IMR-90 (cell line): ENCODE results near the gene ZDHHC19. TPM values are rescaled to one million over a fixed set of nuclear protein-coding genes. Genes with fewer than 3 reads are reported as not detected.

Experiments used
- ATAC-seq: fragments of 200-7000 bp; cut with Tn5 transposase; 2 replicates; pipeline ENCODE4 v1.9.1; 2020; ENCODE audit warnings: low read depth, mild to moderate bottlenecking, moderate library complexity
- BruUV-seq: library from RNA; stranded (reverse); fragments of 400-500 nt; replicated peaks from 2 replicates; lab custom pipeline; 2021; lab: Mats Ljungman, UMichigan
- CTCF ChIA-PET: fragments of 300-600 bp; formaldehyde crosslinking; extraction: SDS; loops from one replicate; lab custom pipeline; 2021; ENCODE audit warnings: antibody characterized with exemption; lab: Yijun Ruan, JAX
- POLR2A ChIA-PET: fragments of 300-600 bp; sonication (Branson Sonifier 250); formaldehyde crosslinking; loops from one replicate; lab custom pipeline; 2022; ENCODE audit warnings: antibody characterized with exemption; ENCODE audit not compliant: unreplicated experiment; lab: Charles Lee
- DNase-seq: peaks from one replicate; pipeline ENCODE4 v3.0.0; 2013
- H2AFZ ChIP-seq: replicated peaks from 2 replicates; pipeline ENCODE3; 2013; ENCODE audit warnings: low read length, mild to moderate bottlenecking; ENCODE audit not compliant: poor library complexity
- H2AK5ac ChIP-seq: 2 replicates; pipeline ENCODE4 v1.6.1; 2013; ENCODE audit warnings: low read depth, low read length, inconsistent platforms
- H2AK9ac ChIP-seq: replicated peaks from 2 replicates; pipeline ENCODE3; 2013; ENCODE audit warnings: mild to moderate bottlenecking, low read depth, low read length, moderate library complexity; ENCODE audit not compliant: poor library complexity
- H2BK120ac ChIP-seq: 2 replicates; pipeline ENCODE4 v1.6.1; 2013; ENCODE audit warnings: low read depth, low read length, inconsistent platforms
- H2BK15ac ChIP-seq: 3 replicates; pipeline ENCODE4 v1.6.1; 2013; ENCODE audit warnings: low read depth, low read length, inconsistent platforms
- H2BK20ac ChIP-seq: 2 replicates; pipeline ENCODE4 v1.6.1; 2013; ENCODE audit warnings: low read depth, mild to moderate bottlenecking, inconsistent platforms, low read length, moderate library complexity
- H2BK5ac ChIP-seq: 2 replicates; pipeline ENCODE4 v1.6.1; 2013; ENCODE audit warnings: mild to moderate bottlenecking, low read depth, low read length, inconsistent platforms; ENCODE audit not compliant: poor library complexity, severe bottlenecking
- H3K14ac ChIP-seq: replicated peaks from 2 replicates; pipeline ENCODE4 v1.6.1; 2013; ENCODE audit warnings: low read depth, low read length, inconsistent platforms
- H3K18ac ChIP-seq: 2 replicates; pipeline ENCODE4 v1.6.1; 2013; ENCODE audit warnings: low read depth, low read length, control low read depth
- H3K23ac ChIP-seq: 2 replicates; pipeline ENCODE4 v1.6.1; 2013; ENCODE audit warnings: low read depth, low read length, inconsistent platforms
- H3K27ac ChIP-seq: 2 replicates; pipeline ENCODE4 v1.5.1; 2013; ENCODE audit warnings: mild to moderate bottlenecking, control low read depth, low read length; ENCODE audit not compliant: insufficient read depth
- H3K27me3 ChIP-seq: 2 replicates; pipeline ENCODE4 v1.6.1; 2013; ENCODE audit warnings: low read length; ENCODE audit not compliant: control insufficient read depth, insufficient read depth
- H3K36me3 ChIP-seq: 2 replicates; pipeline ENCODE4 v1.6.1; 2013; ENCODE audit warnings: low read length, mixed read lengths; ENCODE audit not compliant: control insufficient read depth, insufficient read depth
- H3K4ac ChIP-seq: 2 replicates; pipeline ENCODE4 v1.6.1; 2013; ENCODE audit warnings: low read depth, low read length, inconsistent platforms
- H3K4me1 ChIP-seq: 2 replicates; pipeline ENCODE4 v1.6.1; 2013; ENCODE audit warnings: low read length, mixed read lengths; ENCODE audit not compliant: control insufficient read depth, insufficient read depth
- H3K4me2 ChIP-seq: 2 replicates; pipeline ENCODE4 v1.6.1; 2013; ENCODE audit warnings: low read depth, mild to moderate bottlenecking, control low read depth, low read length, moderate library complexity
- H3K4me3 ChIP-seq: 2 replicates; pipeline ENCODE4 v1.5.1; 2013; ENCODE audit warnings: low read depth, mild to moderate bottlenecking, control low read depth, low read length, moderate library complexity; ENCODE audit not compliant: insufficient read depth
- H3K56ac ChIP-seq: 2 replicates; pipeline ENCODE4 v1.6.1; 2013; ENCODE audit warnings: low read length, inconsistent platforms; ENCODE audit not compliant: insufficient read depth; ENCODE audit errors: extremely low read depth
- H3K79me1 ChIP-seq, 2 experiments: 2 replicates each; pipeline ENCODE4 v1.6.1; 2013; ENCODE audit warnings: low read length in 2 of 2, inconsistent platforms in 1 of 2, low read depth in 1 of 2
- H3K9ac ChIP-seq: 2 replicates; pipeline ENCODE4 v1.6.1; 2013; ENCODE audit warnings: low read depth, low read length, control low read depth
- H3K9me1 ChIP-seq: 2 replicates; pipeline ENCODE4 v1.6.1; 2013; ENCODE audit warnings: low read length, inconsistent platforms; ENCODE audit not compliant: insufficient read depth
- H3K9me3 ChIP-seq: 2 replicates; pipeline ENCODE4 v1.6.1; 2013; ENCODE audit warnings: low read length; ENCODE audit not compliant: control insufficient read depth, insufficient read depth
- H4K20me1 ChIP-seq: 2 replicates; pipeline ENCODE4 v1.6.1; 2013; ENCODE audit warnings: low read length, inconsistent platforms; ENCODE audit not compliant: insufficient read depth
- H4K5ac ChIP-seq: 2 replicates; pipeline ENCODE4 v1.6.1; 2013; ENCODE audit warnings: mild to moderate bottlenecking, low read depth, low read length, control low read depth
- H4K8ac ChIP-seq, 2 experiments: 2 replicates each; pipeline ENCODE4 v1.6.1; 2013; ENCODE audit warnings: low read depth in 2 of 2, low read length in 2 of 2, control low read depth in 1 of 2, inconsistent platforms in 1 of 2
- H4K91ac ChIP-seq: 2 replicates; pipeline ENCODE4 v1.6.1; 2013; ENCODE audit warnings: low read depth, low read length, inconsistent platforms; ENCODE audit not compliant: insufficient read depth
- BHLHE40 ChIP-seq: fragments of 150-350 bp; IDR thresholded peaks from 2 replicates; pipeline ENCODE4 v1.6.1; 2016; ENCODE audit warnings: mild to moderate bottlenecking, low read depth, low read length
- CEBPB ChIP-seq: IDR thresholded peaks from 2 replicates; pipeline ENCODE4 v1.6.1; 2012; ENCODE audit warnings: low read depth, low read length, improper control_type of control experiment
- CHD1 ChIP-seq: IDR thresholded peaks from 2 replicates; pipeline ENCODE4 v1.6.1; 2012; ENCODE audit warnings: low read depth, low read length, improper control_type of control experiment
- FOS ChIP-seq: fragments of 150-350 bp; IDR thresholded peaks from 2 replicates; pipeline ENCODE4 v1.6.1; 2016; ENCODE audit warnings: low read depth, low read length
- MAFK ChIP-seq: IDR thresholded peaks from 2 replicates; pipeline ENCODE4 v1.6.1; 2012; ENCODE audit warnings: low read depth, low read length, improper control_type of control experiment
- MAZ ChIP-seq: IDR thresholded peaks from 2 replicates; pipeline ENCODE4 v1.6.1; 2012; ENCODE audit warnings: low read depth, mild to moderate bottlenecking, low read length, improper control_type of control experiment, moderate library complexity, borderline replicate concordance
- POLR2A ChIP-seq: IDR thresholded peaks from 2 replicates; pipeline ENCODE4 v1.6.1; 2012; ENCODE audit warnings: mild to moderate bottlenecking, low read depth, low read length
- RCOR1 ChIP-seq: IDR thresholded peaks from 2 replicates; pipeline ENCODE4 v1.6.1; 2012; ENCODE audit warnings: mild to moderate bottlenecking, low read length, improper control_type of control experiment; ENCODE audit not compliant: insufficient replicate concordance
- RFX5 ChIP-seq: IDR thresholded peaks from 2 replicates; pipeline ENCODE4 v1.8.0; 2012; ENCODE audit warnings: low read depth, mild to moderate bottlenecking, low read length, moderate library complexity
- SMC3 ChIP-seq: fragments of 150-350 bp; IDR thresholded peaks from 2 replicates; pipeline ENCODE4 v1.6.1; 2016; ENCODE audit warnings: low read depth, mild to moderate bottlenecking, antibody characterized with exemption, low read length, moderate library complexity
- WGBS, 2 experiments: methylation state at CpG; one replicate each; pipeline versions ENCODE4 v1.1.5 to v1.1.7; 2013; ENCODE audit warnings: missing lambda C conversion rate in 2 of 2; ENCODE audit not compliant: insufficient read length in 1 of 2; ENCODE audit errors: extremely low coverage in 2 of 2; 5-methylcytosine and 5-hydroxymethylcytosine counted together
- dilution Hi-C: fragments of 300-500 bp; cut with HindIII; formaldehyde crosslinking; loops from one replicate; pipeline ENCODE4 v1.14.3; 2018; ENCODE audit warnings: low sequenced_read_pairs; ENCODE audit not compliant: unreplicated experiment
- in situ Hi-C: fragments of 300-500 bp; cut with MboI; formaldehyde crosslinking; loops from 3 replicates; pipeline ENCODE4 v1.14.3; 2019; ENCODE audit warnings: low sequenced_read_pairs, inconsistent platforms, mixed read lengths
- intact Hi-C: fragments of 100-400 bp; cut with micrococcal nuclease; formaldehyde crosslinking; loops from 2 replicates; pipeline ENCODE4 v1.10.0; 2022
- polyA plus RNA-seq, 3 experiments: library from polyadenylated mRNA; depleted of rRNA; stranded (reverse); fragments of >200 nt; gene quantifications; 2 replicates each; pipeline ENCODE4 v1.2.3, GENCODE V29; 2012; ENCODE audit warnings: low replicate concordance in 1 of 3
- total RNA-seq: library from RNA; depleted of rRNA; stranded (reverse); fragments of >200 nt; gene quantifications from 2 replicates; pipeline ENCODE4 v1.2.3, GENCODE V29; 2012
- TF ChIP-seq, protein P1 (sequence below): fragments of 150-350 bp; IDR thresholded peaks from 2 replicates; pipeline ENCODE4 v1.6.1; 2017; ENCODE audit warnings: mild to moderate bottlenecking, antibody characterized with exemption, low read length, low read depth
- TF ChIP-seq, protein P2 (sequence below): conservative IDR thresholded peaks from 2 replicates; pipeline ENCODE4 v1.5.1; 2012; ENCODE audit warnings: mild to moderate bottlenecking, low read depth, low read length, improper control_type of control experiment
- TF ChIP-seq, protein P3 (sequence below): fragments of 150-350 bp; IDR thresholded peaks from 2 replicates; pipeline ENCODE4 v1.6.1; 2016; ENCODE audit warnings: low read depth, mild to moderate bottlenecking, low read length, moderate library complexity, borderline replicate concordance

ZDHHC19 gene
- total and polyA plus RNA-seq, 2 of the 4 experiments (the other 2 are of a cell fraction) = 0.09 TPM; not detected in 1

- H4K20me1 ChIP-seq = no peaks in the 10 kb centered on the region
- no peak overlapping the region for H2AK5ac ChIP-seq
- no peak overlapping the region for H3K9ac ChIP-seq
- dilution Hi-C loops = loop anchor here (25.0 kb wide), 1 partner anchor 133 kb away; no protein-coding TSS in a partner anchor
- ChIA-PET CTCF (interaction anchor here (0.6 to 1.6 kb wide), 6 partner anchors 20 to 460 kb away, joined by 3 to 10 read pairs (median 3); no protein-coding TSS in a partner anchor), POLR2A (no interaction called here)
- intact Hi-C loops = loop anchor here (1.0 to 5.0 kb wide), 4 partner anchors 122 to 343 kb away; no protein-coding TSS in a partner anchor
- no peak overlapping the region for H3K23ac ChIP-seq
- H2BK5ac ChIP-seq = no peak overlapping the region
- no peaks in the 10 kb centered on the region for H3K4me1 ChIP-seq
- H3K27ac ChIP-seq = no peak overlapping the region
- no peak overlapping the region for H2BK20ac ChIP-seq
- 93% methylated on average over 3 of the region's 14 CpGs; no CpG with 5 or more reads in 1 of the 2 experiments for WGBS, 2 experiments
- no peak overlapping the region for H2BK120ac ChIP-seq
- H3K9me1 ChIP-seq = no peaks in the 10 kb centered on the region
- H3K36me3 ChIP-seq = no peaks in the 10 kb centered on the region
- no peak overlapping the region for H3K4ac ChIP-seq
- in situ Hi-C loops = no loop called here
- BruUV-seq = no TSS peak
- no peak overlapping the region for H3K4me3 ChIP-seq
- H4K91ac ChIP-seq = no peak overlapping the region
- H2AFZ ChIP-seq = no peak overlapping the region
- no peaks in the 10 kb centered on the region for H3K27me3 ChIP-seq
- ATAC-seq (no peak), DNase-seq (no peak)
- H3K56ac ChIP-seq = no peak overlapping the region
- no peak overlapping the region for H4K8ac ChIP-seq
- H3K9me3 ChIP-seq = no peaks in the 10 kb centered on the region
- TF ChIP-seq MAZ = no peak
- TF ChIP-seq SMC3 = no peak
- no peak for TF ChIP-seq FOS
- no peak for TF ChIP-seq CHD1
- TF ChIP-seq RCOR1 = no peak
- TF ChIP-seq, protein P1, sequence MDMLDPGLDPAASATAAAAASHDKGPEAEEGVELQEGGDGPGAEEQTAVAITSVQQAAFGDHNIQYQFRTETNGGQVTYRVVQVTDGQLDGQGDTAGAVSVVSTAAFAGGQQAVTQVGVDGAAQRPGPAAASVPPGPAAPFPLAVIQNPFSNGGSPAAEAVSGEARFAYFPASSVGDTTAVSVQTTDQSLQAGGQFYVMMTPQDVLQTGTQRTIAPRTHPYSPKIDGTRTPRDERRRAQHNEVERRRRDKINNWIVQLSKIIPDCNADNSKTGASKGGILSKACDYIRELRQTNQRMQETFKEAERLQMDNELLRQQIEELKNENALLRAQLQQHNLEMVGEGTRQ = no peak
- TF ChIP-seq CEBPB = no peak
- no peak for TF ChIP-seq MAFK
- TF ChIP-seq POLR2A = no peak
- TF ChIP-seq, protein P2, sequence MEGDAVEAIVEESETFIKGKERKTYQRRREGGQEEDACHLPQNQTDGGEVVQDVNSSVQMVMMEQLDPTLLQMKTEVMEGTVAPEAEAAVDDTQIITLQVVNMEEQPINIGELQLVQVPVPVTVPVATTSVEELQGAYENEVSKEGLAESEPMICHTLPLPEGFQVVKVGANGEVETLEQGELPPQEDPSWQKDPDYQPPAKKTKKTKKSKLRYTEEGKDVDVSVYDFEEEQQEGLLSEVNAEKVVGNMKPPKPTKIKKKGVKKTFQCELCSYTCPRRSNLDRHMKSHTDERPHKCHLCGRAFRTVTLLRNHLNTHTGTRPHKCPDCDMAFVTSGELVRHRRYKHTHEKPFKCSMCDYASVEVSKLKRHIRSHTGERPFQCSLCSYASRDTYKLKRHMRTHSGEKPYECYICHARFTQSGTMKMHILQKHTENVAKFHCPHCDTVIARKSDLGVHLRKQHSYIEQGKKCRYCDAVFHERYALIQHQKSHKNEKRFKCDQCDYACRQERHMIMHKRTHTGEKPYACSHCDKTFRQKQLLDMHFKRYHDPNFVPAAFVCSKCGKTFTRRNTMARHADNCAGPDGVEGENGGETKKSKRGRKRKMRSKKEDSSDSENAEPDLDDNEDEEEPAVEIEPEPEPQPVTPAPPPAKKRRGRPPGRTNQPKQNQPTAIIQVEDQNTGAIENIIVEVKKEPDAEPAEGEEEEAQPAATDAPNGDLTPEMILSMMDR = no peak
- no peak for TF ChIP-seq BHLHE40
- TF ChIP-seq, protein P3, sequence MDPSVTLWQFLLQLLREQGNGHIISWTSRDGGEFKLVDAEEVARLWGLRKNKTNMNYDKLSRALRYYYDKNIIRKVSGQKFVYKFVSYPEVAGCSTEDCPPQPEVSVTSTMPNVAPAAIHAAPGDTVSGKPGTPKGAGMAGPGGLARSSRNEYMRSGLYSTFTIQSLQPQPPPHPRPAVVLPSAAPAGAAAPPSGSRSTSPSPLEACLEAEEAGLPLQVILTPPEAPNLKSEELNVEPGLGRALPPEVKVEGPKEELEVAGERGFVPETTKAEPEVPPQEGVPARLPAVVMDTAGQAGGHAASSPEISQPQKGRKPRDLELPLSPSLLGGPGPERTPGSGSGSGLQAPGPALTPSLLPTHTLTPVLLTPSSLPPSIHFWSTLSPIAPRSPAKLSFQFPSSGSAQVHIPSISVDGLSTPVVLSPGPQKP = no peak
- no peak for TF ChIP-seq RFX5
- H2BK15ac ChIP-seq = no peak overlapping the region
- H2AK9ac ChIP-seq = no peak overlapping the region
- H4K5ac ChIP-seq = no peak overlapping the region
- H3K4me2 ChIP-seq = no peak overlapping the region
- no peaks in the 10 kb centered on the region for H3K79me1 ChIP-seq
- no peak overlapping the region for H3K18ac ChIP-seq
- no peak overlapping the region for H3K14ac ChIP-seq
Measured at GRCh38 chr3:196195664-196196265, 15.4 kb downstream of the ZDHHC19 start.
